H1 (cell line): ENCODE data around the gene HS6ST3. TPM values are rescaled to one million over a fixed set of nuclear protein-coding genes. Genes with fewer than 3 reads are reported as not detected.

Experiments used
- CTCF ChIA-PET: fragments of 300-600 bp; sonication (Branson Sonifier 250); formaldehyde crosslinking; loops from one replicate; lab custom pipeline; 2021; ENCODE audit not compliant: partially characterized antibody; lab: Charles Lee
- POLR2A ChIA-PET: fragments of 300-600 bp; sonication (Branson Sonifier 250); formaldehyde crosslinking; loops from one replicate; lab custom pipeline; 2021; ENCODE audit warnings: inconsistent platforms; ENCODE audit not compliant: partially characterized antibody; lab: Charles Lee
- DNase-seq, 2 experiments: peaks; one replicate each; pipeline versions ENCODE4 v3.0.0 to v3.0.0-alpha.2; 2010 to 2022; ENCODE audit warnings: low spot score in 2 of 2, low read depth in 1 of 2, mixed read lengths in 1 of 2
- FAIRE-seq: peaks from 2 replicates; lab custom pipeline; 2011; peaks lifted over from hg19 to GRCh38; lab: Jason Lieb, UNC
- H2AFZ ChIP-seq: 2 replicates; pipeline ENCODE4 v1.8.1; 2012; ENCODE audit warnings: low read length, inconsistent platforms
- H2AK5ac ChIP-seq: 2 replicates; pipeline ENCODE4 v1.6.1; 2013; ENCODE audit warnings: low read depth, low read length
- H2BK120ac ChIP-seq: replicated peaks from 2 replicates; pipeline ENCODE3; 2013; ENCODE audit warnings: low read depth, low read length, inconsistent platforms
- H2BK12ac ChIP-seq: 2 replicates; pipeline ENCODE4 v1.6.1; 2013; ENCODE audit warnings: low read depth, low read length
- H2BK15ac ChIP-seq: 2 replicates; pipeline ENCODE4 v1.6.1; 2013; ENCODE audit warnings: low read length
- H2BK20ac ChIP-seq: 2 replicates; pipeline ENCODE4 v1.6.1; 2013; ENCODE audit warnings: low read length
- H2BK5ac ChIP-seq: 2 replicates; pipeline ENCODE4 v1.6.1; 2013; ENCODE audit warnings: low read depth, low read length
- H3K14ac ChIP-seq: 2 replicates; pipeline ENCODE4 v1.6.1; 2013; ENCODE audit warnings: inconsistent platforms; ENCODE audit not compliant: insufficient read length
- H3K18ac ChIP-seq: 2 replicates; pipeline ENCODE4 v1.6.1; 2013; ENCODE audit warnings: low read length; ENCODE audit errors: extremely low read depth
- H3K23ac ChIP-seq: 2 replicates; pipeline ENCODE4 v1.6.1; 2013; ENCODE audit warnings: inconsistent platforms; ENCODE audit not compliant: insufficient read length
- H3K23me2 ChIP-seq: 2 replicates; pipeline ENCODE4 v1.6.1; 2013; ENCODE audit warnings: low read depth, low read length
- H3K27ac ChIP-seq: 2 replicates; pipeline ENCODE4 v1.6.1; 2011; ENCODE audit warnings: low read depth, low read length, inconsistent platforms
- H3K27me3 ChIP-seq, 4 experiments: replicated peaks in 1 of 4; 1 replicate in 1 of 4; 2 replicates in 3 of 4; pipeline versions ENCODE4 v1.6.1 to v1.8.1; 2011 to 2013; ENCODE audit warnings: low read length in 3 of 4, mild to moderate bottlenecking in 3 of 4, inconsistent platforms in 2 of 4, mixed read lengths in 2 of 4, moderate library complexity in 1 of 4; ENCODE audit not compliant: control insufficient read depth in 3 of 4, insufficient read depth in 3 of 4; ENCODE audit errors: extremely low read depth in 1 of 4
- H3K36me3 ChIP-seq, 4 experiments: 2 replicates each; pipeline versions ENCODE4 v1.6.1 to v1.8.1; 2011 to 2013; ENCODE audit warnings: mild to moderate bottlenecking in 4 of 4, low read length in 3 of 4, moderate library complexity in 2 of 4, control low read depth in 1 of 4, inconsistent platforms in 1 of 4; ENCODE audit not compliant: insufficient read depth in 4 of 4, control insufficient read depth in 2 of 4
- H3K4ac ChIP-seq: replicated peaks from 2 replicates; pipeline ENCODE3; 2013; ENCODE audit warnings: low read length, low read depth, mixed read lengths, inconsistent platforms; ENCODE audit not compliant: insufficient read length
- H3K4me1 ChIP-seq, 4 experiments: replicated peaks in 1 of 4; 1 replicate in 1 of 4; 2 replicates in 3 of 4; pipeline versions ENCODE4 v1.6.1 to v1.8.1; 2011 to 2013; ENCODE audit warnings: low read length in 3 of 4, inconsistent platforms in 2 of 4, mixed read lengths in 1 of 4; ENCODE audit not compliant: insufficient read depth in 4 of 4, control insufficient read depth in 3 of 4
- H3K4me2 ChIP-seq, 2 experiments: 2 replicates each; pipeline versions ENCODE4 v1.6.1 to v1.8.1; 2011 to 2013; ENCODE audit warnings: low read depth in 2 of 2, low read length in 2 of 2, control low read depth in 1 of 2, inconsistent platforms in 1 of 2, mild to moderate bottlenecking in 1 of 2; ENCODE audit not compliant: insufficient read depth in 1 of 2
- H3K4me3 ChIP-seq, 4 experiments: fragments of 200-600, 300-600 bp in 1 of 4; sonication (generic), shearing (Covaris generic), sonication (Bioruptor Twin) in 1 of 4; 2 replicates each; pipeline versions ENCODE4 v1.5.1 to v1.8.1; 2011 to 2016; ENCODE audit warnings: low read length in 4 of 4, low read depth in 3 of 4, control low read depth in 2 of 4, inconsistent platforms in 2 of 4, mild to moderate bottlenecking in 2 of 4, mixed read lengths in 1 of 4, moderate library complexity in 1 of 4; ENCODE audit not compliant: insufficient read depth in 2 of 4; ENCODE audit errors: extremely low read depth in 1 of 4
- H3K56ac ChIP-seq: replicated peaks from 2 replicates; pipeline ENCODE3; 2013; ENCODE audit warnings: low read depth, mild to moderate bottlenecking, mixed read lengths, low read length, inconsistent platforms; ENCODE audit not compliant: insufficient read length
- H3K79me1 ChIP-seq: 2 replicates; pipeline ENCODE4 v1.6.1; 2013; ENCODE audit warnings: low read depth, low read length, control low read depth
- H3K79me2 ChIP-seq, 2 experiments: 2 replicates each; pipeline versions ENCODE4 v1.6.1 to v1.8.1; 2012 to 2013; ENCODE audit warnings: low read length in 2 of 2, mild to moderate bottlenecking in 2 of 2, inconsistent platforms in 1 of 2; ENCODE audit not compliant: insufficient read depth in 2 of 2, control insufficient read depth in 1 of 2
- H3K9ac ChIP-seq, 4 experiments: replicated peaks in 1 of 4; 1 replicate in 1 of 4; 2 replicates in 3 of 4; pipeline versions ENCODE4 v1.6.1 to v1.8.1; 2011 to 2013; ENCODE audit warnings: low read depth in 3 of 4, low read length in 3 of 4, control low read depth in 2 of 4, mild to moderate bottlenecking in 2 of 4, moderate library complexity in 2 of 4, inconsistent platforms in 1 of 4; ENCODE audit errors: extremely low read depth in 1 of 4
- H3K9me3 ChIP-seq, 2 experiments: 2 replicates each; pipeline versions ENCODE4 v1.6.1 to v1.8.1; 2012 to 2013; ENCODE audit warnings: mild to moderate bottlenecking in 2 of 2, moderate library complexity in 2 of 2, control low read depth in 1 of 2, inconsistent platforms in 1 of 2, low read depth in 1 of 2, low read length in 1 of 2, mixed read lengths in 1 of 2; ENCODE audit not compliant: insufficient read depth in 2 of 2
- H4K20me1 ChIP-seq, 2 experiments: replicated peaks in 1 of 2; 2 replicates each; pipeline versions ENCODE3 to v1.8.1; 2011 to 2013; ENCODE audit warnings: inconsistent platforms in 2 of 2, low read length in 2 of 2, mild to moderate bottlenecking in 1 of 2; ENCODE audit not compliant: insufficient read depth in 2 of 2, control insufficient read depth in 1 of 2
- H4K5ac ChIP-seq: 2 replicates; pipeline ENCODE4 v1.6.1; 2013; ENCODE audit warnings: low read length, low read depth, mixed read lengths, inconsistent platforms; ENCODE audit not compliant: insufficient read length
- H4K8ac ChIP-seq: 2 replicates; pipeline ENCODE4 v1.8.0; 2013; ENCODE audit warnings: mild to moderate bottlenecking, moderate library complexity, low read length, inconsistent platforms; ENCODE audit not compliant: insufficient read depth; ENCODE audit errors: extremely low read depth
- H4K91ac ChIP-seq: replicated peaks from 2 replicates; pipeline ENCODE3; 2013; ENCODE audit warnings: low read length, mixed read lengths, inconsistent platforms; ENCODE audit not compliant: insufficient read length
- BACH1 ChIP-seq: IDR thresholded peaks from 2 replicates; pipeline ENCODE4 v1.6.1; 2012; ENCODE audit warnings: low read length, improper control_type of control experiment
- BCL11A ChIP-seq, 2 experiments: IDR thresholded peaks; one replicate each; pipeline ENCODE4 v1.6.1; 2011; ENCODE audit warnings: low read depth in 2 of 2, low read length in 2 of 2, mild to moderate bottlenecking in 2 of 2
- CEBPB ChIP-seq: IDR thresholded peaks from 2 replicates; pipeline ENCODE4 v1.6.1; 2012; ENCODE audit warnings: low read depth, low read length
- FOSL1 ChIP-seq: IDR thresholded peaks from 2 replicates; pipeline ENCODE4 v1.6.1; 2011; ENCODE audit warnings: mild to moderate bottlenecking, low read depth, low read length, moderate library complexity; ENCODE audit not compliant: insufficient read depth
- HDAC2 ChIP-seq, 2 experiments: fragments of 300-600 bp in 1 of 2; sonication (generic) in 1 of 2; IDR thresholded peaks; 2 replicates each; pipeline ENCODE4 v1.6.1; 2011 to 2012; ENCODE audit warnings: low read depth in 2 of 2, low read length in 2 of 2, mild to moderate bottlenecking in 2 of 2, moderate library complexity in 2 of 2, borderline replicate concordance in 1 of 2, inconsistent platforms in 1 of 2
- HDAC6 ChIP-seq: IDR thresholded peaks from one replicate; pipeline ENCODE4 v1.7.1; 2012; ENCODE audit warnings: low read depth, mild to moderate bottlenecking, inconsistent platforms, low read length, moderate library complexity
- KDM5A ChIP-seq: fragments of 200-600 bp; IDR thresholded peaks from 2 replicates; pipeline ENCODE4 v1.7.1; 2012; ENCODE audit warnings: mild to moderate bottlenecking, low read length, inconsistent platforms, mixed read lengths
- NANOG ChIP-seq: IDR thresholded peaks from 2 replicates; pipeline ENCODE4 v1.6.1; 2011; ENCODE audit warnings: low read length, low read depth, mild to moderate bottlenecking, inconsistent platforms; ENCODE audit not compliant: insufficient read depth, poor library complexity, severe bottlenecking
- PHF8 ChIP-seq: fragments of 200-600 bp; sonication (generic); conservative IDR thresholded peaks from 2 replicates; pipeline ENCODE4 v1.7.1; 2012; ENCODE audit warnings: low read depth, mild to moderate bottlenecking, inconsistent platforms, low read length, moderate library complexity
- SP2 ChIP-seq: IDR thresholded peaks from 2 replicates; pipeline ENCODE4 v1.6.1; 2012; ENCODE audit warnings: mild to moderate bottlenecking, low read length, inconsistent platforms
- WGBS, 2 experiments: shearing (Covaris generic) in 1 of 2; methylation state at CpG; one replicate each; pipeline versions ENCODE4 v1.1.6 to v1.1.7; 2013 to 2015; ENCODE audit warnings: low lambda C conversion rate in 2 of 2, mixed read lengths in 2 of 2, inconsistent platforms in 1 of 2, low coverage in 1 of 2, missing lambda C conversion rate in 1 of 2; ENCODE audit not compliant: insufficient replicate concordance in 2 of 2, insufficient coverage in 1 of 2, insufficient read length in 1 of 2; ENCODE audit errors: extremely low coverage in 1 of 2, missing lambda C conversion rate in 1 of 2; 5-methylcytosine and 5-hydroxymethylcytosine counted together
- polyA plus RNA-seq, 7 experiments: library from polyadenylated mRNA; depleted of rRNA in 3 of 7; stranded (reverse) in 5 of 7; unstranded in 2 of 7; fragments of >200 nt in 5 of 7; fragments of 200-250 nt in 2 of 7; gene quantifications; 1 replicate in 5 of 7; 2 replicates in 1 of 7; 4 replicates in 1 of 7; pipeline versions ENCODE4 v1.2.1 to v1.2.3, GENCODE V29; 2011 to 2013; ENCODE audit warnings: missing spikeins in 2 of 7, mixed read lengths in 2 of 7
- total RNA-seq: library from RNA; stranded (reverse); fragmentation: NEBNext Ultra II Directional; extraction: Animal tissue kit (Norgen Biotek cat#: 25700); gene quantifications from 2 replicates; pipeline ENCODE4 v1.2.1, GENCODE V29; 2021

The HS6ST3 gene
- total and polyA plus RNA-seq, 2 of the 8 experiments (the other 6 are each of a cell fraction or from before 2014, with no cell fraction given), result 0.45 to 1.2 TPM

DNA sequence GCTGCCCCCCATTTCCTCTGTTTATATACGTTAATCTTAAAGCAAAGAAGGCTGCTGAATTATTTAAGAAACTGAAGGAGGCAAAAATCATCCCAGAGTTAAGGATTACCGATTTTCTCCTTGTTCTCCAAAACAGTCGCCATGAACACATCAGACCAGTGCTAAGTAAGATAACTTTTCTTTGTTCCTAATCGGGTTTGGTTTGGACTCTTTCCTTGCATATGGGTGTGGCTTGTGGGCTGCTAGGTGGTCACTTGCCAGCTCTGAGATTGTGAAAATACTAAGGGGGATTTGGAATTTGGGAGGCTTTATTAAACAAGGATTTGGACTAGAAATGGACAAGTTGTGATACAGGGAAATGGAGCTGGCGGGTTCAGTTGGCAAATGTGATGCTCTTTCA is 692.3 kb downstream of the HS6ST3 start:
- no peaks in the 10 kb centered on the region for H4K20me1 ChIP-seq
- CTCF ChIA-PET, result no interaction called here
- 84% methylated on average over 5 of the region's 5 CpGs; no CpG with 5 or more reads in 1 of the 2 experiments for WGBS, 2 experiments
- no peak for TF ChIP-seq HDAC2 (IDR thresholded peaks at IDR 0.05; ENCODE audit: borderline replicate concordance in 1 of 2, low read depth in 2 of 2, low read length in 2 of 2)
- TF ChIP-seq SP2, result no peak
- no peak for TF ChIP-seq CEBPB
- no peak for TF ChIP-seq KDM5A
- TF ChIP-seq NANOG, result no peak
- no peak for TF ChIP-seq FOSL1
- no peak for TF ChIP-seq PHF8
- no peak for TF ChIP-seq BCL11A (IDR thresholded peaks at IDR 0.05; ENCODE audit: low read depth in 2 of 2, low read length in 2 of 2)
- TF ChIP-seq HDAC6, result no peak
- no peak for TF ChIP-seq BACH1

More for the DNA sequence above, 692.3 kb downstream of the HS6ST3 start:
- Histone ChIP-seq H2BK15ac (no peak overlapping the region), H2AFZ (no peak overlapping the region), H3K23ac (no peak overlapping the region), H4K5ac (no peak overlapping the region), H2AK5ac (no peak overlapping the region), H3K4me3 (no peak overlapping the region), H2BK20ac (no peak overlapping the region), H3K79me2 (no peaks in the 10 kb centered on the region), H3K9ac (no peak overlapping the region), H3K79me1 (no peaks in the 10 kb centered on the region), H3K4me1 (no peaks in the 10 kb centered on the region), H4K8ac (no peak overlapping the region), H3K4ac (no peak overlapping the region), H3K14ac (no peak overlapping the region), H3K23me2 (no peaks in the 10 kb centered on the region), H3K9me3 (no peaks in the 10 kb centered on the region), H2BK5ac (no peak overlapping the region), H2BK12ac (no peak overlapping the region), H3K18ac (no peak overlapping the region), H3K27ac (no peak overlapping the region), H3K27me3 (no peaks in the 10 kb centered on the region), H3K36me3 (no peaks in the 10 kb centered on the region), H3K56ac (no peak overlapping the region), H3K4me2 (no peak overlapping the region), H2BK120ac (no peak overlapping the region), H4K91ac (no peak overlapping the region)
- DNase-seq (no peak), FAIRE-seq (no peak)
- POLR2A ChIA-PET, result no interaction called here
